Fibroblast of lung (primary cell): ENCODE data around the gene NRAP.

Experiments used
- CTCF ChIP-seq, 2 donors: IDR thresholded peaks in 1 of 2; conservative IDR thresholded peaks in 1 of 2; 1 replicate in 1 of 2; 2 replicates in 1 of 2; pipeline ENCODE4 v1.5.1; 2011 to 2012; ENCODE audit warnings: low read length in 2 of 2, control low read depth in 1 of 2, inconsistent platforms in 1 of 2, low read depth in 1 of 2, mild to moderate bottlenecking in 1 of 2
- EZH2 ChIP-seq: IDR thresholded peaks from 2 replicates; pipeline ENCODE4 v1.5.1; 2012; ENCODE audit warnings: low read length, control low read depth, mild to moderate bottlenecking; ENCODE audit errors: missing control alignments

- no peak for TF ChIP-seq EZH2
- no peak for TF ChIP-seq CTCF (conservative IDR thresholded peaks at IDR 0.05 in 1 of 2, IDR thresholded peaks at IDR 0.05 in 1 of 2; ENCODE audit: low read depth in 1 of 2, low read length in 2 of 2)
Observed at GRCh38 chr10:113650172-113650571, 13.7 kb downstream of the NRAP start.
